Smooth muscle cell of bladder (primary cell): ENCODE measurements around the gene TMEM178B. TPM values are rescaled to one million over a fixed set of nuclear protein-coding genes. Genes with fewer than 3 reads are reported as not detected.

Experiments used
- total RNA-seq: library from RNA; depleted of rRNA; stranded (reverse); fragments of >200 nt; gene quantifications from 2 replicates; pipeline ENCODE4 v1.2.3, GENCODE V29; 2014

TMEM178B gene
- total RNA-seq, result under 0.01 and 0.09 TPM in 2 replicates

DNA sequence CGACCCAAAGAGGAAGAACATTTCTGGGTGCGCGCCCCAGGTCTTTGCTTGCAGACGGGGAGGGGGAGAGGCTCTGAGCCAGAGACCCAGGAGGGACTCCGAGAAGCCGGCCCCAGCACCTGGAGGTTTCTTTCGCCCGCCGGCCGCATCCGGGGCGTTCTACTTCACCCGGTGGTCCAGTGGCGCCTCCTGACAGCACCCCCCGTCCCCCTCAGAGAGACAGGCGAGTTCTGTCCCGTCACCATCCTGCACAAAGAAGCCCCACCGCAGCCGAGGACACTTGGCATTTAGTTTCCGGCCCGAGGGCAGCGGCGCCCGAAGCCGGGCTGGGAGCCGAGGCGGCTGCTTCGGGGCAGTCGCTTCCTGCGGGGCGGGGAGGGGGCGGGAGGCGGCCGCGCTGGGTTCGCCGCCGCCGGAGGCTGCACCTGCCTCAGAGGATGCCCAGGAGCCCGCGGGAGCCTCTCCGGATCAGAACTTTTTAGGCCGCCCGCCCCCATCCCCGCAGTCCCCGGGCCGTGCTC lies at the start of gene TMEM178B:
TMEM178B (plus strand) TSS at position 424 of the 521 bp plus-strand sequence.

Other genes with a start within 250 kb of the TMEM178B start
- gene BRAF, start 149.1 kb upstream of the TMEM178B start, total RNA-seq, result 13.7 and 17.1 TPM in 2 replicates
- 47.8 and 50.2 TPM in 2 replicates for gene MRPS33, start 59.1 kb upstream of the TMEM178B start, total RNA-seq